NCI-H526 (cell line): ENCODE results near the gene BCL7B.
"Not testable (repeated sequence)": the region's sequence is repeated elsewhere in the genome, so short reads cannot be mapped to it uniquely, and the experiment has no call there.

Experiments used
- DNase-seq, 2 experiments: peaks; one replicate each; lab custom pipeline; 2025; lab: John Stamatoyannopoulos, UW

BCL7B gene

DNA sequence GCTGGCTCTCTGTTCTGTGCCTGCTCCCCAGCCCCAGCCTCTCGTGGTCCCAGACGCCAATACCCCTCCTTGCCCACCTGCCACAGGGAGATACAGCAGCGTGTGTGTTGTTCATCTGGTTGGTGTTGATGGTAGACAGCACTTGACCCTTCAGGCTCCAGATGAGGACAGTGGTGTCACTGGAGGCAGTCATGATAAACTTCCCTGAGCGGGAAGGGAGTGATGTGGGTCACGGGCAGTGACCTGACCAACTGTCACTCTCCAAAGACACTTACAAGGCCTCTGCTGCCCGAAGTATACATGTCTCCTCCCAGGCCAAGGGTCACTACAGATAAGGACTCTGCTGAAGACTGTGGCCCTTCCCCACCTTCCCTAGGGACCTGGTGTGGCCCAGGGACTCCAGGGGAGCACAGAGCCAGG is 15.3 kb upstream of the BCL7B start:
- no peak for DNase-seq

DNA sequence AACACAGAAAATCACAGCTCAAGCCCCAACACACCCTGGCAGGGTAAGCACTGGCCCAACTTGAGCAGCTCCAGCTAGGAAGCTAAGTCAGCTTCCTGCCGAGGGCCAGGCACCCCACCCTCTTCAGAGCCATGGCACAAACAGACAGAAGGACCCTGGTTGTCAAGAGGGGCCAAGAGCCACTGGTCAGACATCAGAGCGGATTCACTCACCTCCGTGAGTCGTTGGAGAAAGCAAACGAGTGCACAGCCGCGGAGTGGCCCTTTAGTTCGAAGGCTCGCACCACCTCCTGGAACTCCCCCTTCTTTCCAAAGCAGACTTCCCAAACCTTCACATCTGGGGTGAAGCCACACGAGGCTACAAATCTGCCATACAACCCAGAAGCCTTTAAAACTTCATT is 13.5 kb upstream of the BCL7B start:
- DNase-seq, result no peak

- no peak for DNase-seq
Measured at GRCh38 chr7:73570521-73570920, 13.0 kb upstream of the BCL7B start.

DNA sequence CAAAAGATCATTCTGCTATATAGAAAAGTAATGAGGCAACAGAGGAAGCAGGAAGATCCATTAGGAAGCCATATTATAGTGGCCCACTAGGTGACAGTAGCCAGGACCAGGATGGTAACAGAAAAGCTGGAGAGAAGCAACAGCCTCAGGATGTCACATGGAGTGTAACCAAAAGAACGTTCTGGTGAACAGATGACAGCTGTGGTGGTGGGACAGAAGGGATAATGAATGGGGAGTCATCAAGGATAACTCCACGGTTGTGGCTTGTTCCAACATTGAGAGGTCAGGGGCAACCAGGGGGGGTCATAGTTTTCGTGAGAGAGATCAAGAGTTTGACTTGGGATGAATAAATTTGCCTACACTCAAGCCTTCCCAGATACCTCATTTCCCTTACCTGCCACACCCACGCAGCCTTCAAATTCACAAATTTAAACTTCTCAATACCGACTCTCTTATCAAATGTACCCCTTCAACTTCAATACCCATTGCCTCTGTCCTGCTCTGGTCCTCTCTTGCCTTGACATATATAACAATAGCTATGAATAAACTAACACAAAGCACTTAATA is 11.6 kb upstream of the BCL7B start:
- DNase-seq, result no peak

DNA sequence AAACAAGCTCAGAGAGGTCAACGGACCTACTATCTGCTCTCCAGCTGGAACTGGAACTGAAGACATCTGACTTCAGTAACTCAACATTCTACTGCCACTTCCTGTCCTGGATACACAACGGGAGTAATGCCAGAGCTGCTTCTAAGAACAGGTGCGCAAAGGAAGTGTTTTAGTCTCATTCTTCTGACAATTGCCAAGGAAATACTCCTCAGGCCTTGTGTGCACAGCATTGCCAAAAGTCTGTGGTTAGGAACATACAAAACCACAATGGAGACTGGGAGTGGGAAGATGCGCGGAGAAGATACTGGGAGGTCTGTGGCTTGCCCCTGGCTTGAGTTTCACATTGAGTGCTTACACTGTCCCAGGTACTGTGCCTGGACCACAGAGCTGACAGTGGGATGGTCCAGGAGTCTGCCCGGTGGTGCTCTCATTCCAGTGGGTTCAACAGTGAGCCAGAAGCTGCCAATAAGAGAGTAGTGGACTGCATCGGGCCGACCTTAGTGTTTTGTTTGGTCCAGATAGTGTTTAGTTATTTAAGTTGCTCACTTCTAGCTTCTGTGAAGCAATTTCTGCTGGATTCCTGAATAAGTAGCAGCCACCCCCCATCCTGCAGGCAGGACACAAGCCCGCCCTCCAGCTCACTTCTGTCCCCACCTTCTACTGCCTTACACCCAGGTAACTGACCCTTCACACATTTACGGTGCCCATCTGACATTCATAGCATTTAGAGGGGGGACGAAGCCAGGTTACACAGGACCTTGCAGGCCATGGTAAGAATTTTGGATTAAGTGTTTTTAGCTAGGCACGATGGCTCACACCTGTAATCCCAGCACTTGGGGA is 10.6 kb upstream of the BCL7B start:
- DNase-seq, result no peak

DNA sequence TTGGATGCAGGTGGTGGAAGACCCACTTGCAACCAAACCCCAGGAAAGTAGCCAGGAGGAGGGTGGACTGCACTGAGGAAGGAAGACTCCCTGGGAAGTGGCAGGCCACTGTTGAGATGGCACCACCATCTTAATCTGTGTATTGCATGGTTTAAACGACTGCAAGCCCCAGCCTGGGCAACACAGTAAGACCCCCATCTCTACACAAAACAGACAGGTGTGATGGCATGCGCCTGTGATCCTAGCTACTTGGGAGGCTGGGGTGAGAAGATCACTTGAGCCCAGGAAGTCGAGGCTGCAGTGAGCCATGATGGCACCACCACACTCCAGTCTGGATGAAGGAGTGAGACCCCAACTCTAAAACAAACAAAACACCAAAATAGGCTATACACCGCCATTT is 9.7 kb upstream of the BCL7B start:
- no peak for DNase-seq

- DNase-seq, result not testable (repeated sequence)
Measured at GRCh38 chr7:73566431-73566830, 8.9 kb upstream of the BCL7B start.

DNA sequence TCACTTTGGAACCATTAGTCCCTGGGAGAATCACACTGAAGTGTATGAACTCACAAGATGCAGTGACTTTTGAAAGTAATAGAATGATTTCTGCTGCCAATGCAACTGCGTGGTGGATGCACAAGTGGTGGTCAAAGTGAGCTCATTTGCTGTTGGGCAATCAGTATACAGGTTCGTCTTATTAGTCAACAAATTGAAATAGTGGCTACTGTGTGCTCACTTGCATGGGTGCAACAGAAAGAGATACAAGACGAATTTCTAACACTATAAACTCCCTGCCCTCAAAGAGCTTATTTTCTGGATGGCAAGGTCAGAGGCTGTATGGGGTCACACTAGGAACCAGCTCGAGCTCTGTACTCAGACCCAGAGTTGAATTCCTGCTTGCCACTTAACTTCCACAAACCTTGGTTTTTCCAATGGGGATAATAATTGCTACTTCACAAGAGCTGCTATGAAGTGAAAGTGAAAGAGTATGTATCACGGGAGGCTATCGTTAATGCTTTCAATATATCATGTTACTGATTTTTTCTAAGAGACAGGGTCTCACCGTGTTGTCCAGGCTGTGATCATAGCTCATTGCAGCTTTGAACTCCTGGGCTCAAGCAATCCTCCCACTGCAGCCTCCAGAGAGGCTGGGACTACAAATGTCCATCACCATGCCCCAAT is 8.3 kb upstream of the BCL7B start:
- DNase-seq, result no peak

GRCh38 chr7:73560109-73560835 is 2.8 kb upstream of the BCL7B start:
- no peak for DNase-seq

- peak; percentile 72 to 96 for DNase-seq
Measured at GRCh38 chr7:73557108-73557396, 438 bp downstream of the BCL7B start.

DNA sequence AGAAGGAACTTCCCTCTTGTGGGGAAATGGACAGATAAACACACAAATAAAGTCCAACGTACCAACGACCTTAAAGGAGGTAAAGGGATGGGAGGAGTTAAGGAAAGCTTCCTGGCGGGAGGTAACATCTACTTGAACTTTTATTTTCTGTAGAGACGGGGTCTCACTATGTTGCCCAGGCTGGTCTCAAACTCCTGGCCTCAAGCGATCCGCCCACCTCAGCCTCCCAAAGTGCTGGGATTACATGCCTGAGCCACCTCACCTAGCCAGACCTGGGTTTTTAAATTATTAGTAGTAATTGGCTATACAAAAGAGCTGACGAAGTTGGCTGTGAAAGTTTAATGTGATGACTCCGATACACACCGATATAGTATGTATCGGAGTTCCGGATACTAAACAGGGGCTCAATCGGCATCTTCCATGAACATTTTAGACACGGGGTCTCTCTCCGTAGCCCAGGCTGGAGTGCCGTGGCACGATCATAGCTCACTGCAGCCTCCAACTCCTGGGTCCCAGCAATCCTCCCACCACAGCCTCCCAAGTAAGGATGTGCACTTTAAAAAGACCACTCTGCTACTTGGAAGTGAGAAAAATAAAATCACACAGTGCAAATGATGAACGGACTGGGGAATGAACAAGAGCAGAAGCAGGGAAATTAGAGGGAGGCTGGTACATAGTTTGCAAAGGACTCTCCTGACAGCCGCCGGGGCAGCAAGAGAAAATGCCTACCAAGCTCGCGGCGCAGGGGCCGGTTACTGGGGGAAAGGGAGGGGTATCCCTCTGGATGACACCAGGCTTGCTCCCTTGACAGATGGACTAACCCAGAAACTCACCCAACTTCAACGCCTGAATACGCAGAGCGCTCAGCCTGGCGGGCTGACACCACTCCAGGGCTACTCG is 1.0 kb downstream of the BCL7B start:
- DNase-seq, result no peak

- no peak for DNase-seq
Measured at GRCh38 chr7:73555411-73555982, 2.0 kb downstream of the BCL7B start.

DNA sequence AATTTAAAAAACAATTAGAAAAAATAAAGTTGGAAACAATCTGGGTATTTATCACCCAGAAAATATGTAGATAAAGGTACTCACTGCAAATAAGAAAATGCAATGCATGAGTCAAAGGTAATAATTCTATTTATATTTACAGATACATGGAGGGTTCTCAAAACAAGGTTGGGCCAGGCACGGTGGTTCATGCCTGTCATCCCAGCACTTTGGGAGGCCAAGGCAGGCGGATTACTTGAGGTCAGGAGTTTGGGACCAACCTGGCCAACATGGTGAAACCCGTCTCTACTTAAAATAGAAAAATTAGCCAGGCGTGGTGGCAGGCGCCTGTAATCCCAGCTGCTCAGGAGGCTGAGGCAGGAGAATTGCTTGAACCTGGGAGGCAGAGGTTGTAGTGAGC is 7.4 kb downstream of the BCL7B start:
- not testable (repeated sequence) for DNase-seq

- DNase-seq, result no peak
Measured at GRCh38 chr7:73549176-73549575, 8.3 kb downstream of the BCL7B start.

DNA sequence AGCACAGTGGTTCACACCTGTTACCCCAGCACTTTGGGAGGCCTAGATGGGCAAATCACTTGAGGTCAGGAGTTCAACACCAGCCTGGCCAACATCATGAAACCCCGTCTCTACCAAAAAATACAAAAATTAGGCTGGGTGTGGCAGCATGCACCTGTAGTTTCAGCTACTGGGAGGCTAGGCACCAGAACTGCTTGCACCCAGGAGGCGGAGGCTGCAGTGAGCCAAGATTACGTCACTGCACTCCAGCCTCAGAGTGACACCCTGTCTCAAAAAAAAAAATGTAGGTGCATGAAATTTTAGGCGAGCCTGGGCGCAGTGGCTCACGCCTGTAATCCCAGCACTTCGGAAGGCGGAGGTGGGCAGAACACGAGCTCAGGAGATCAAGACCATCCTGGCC is 9.6 kb downstream of the BCL7B start:
- DNase-seq, result no peak

GRCh38 chr7:73544678-73545077 is 12.8 kb downstream of the BCL7B start:
- no peak for DNase-seq

DNA sequence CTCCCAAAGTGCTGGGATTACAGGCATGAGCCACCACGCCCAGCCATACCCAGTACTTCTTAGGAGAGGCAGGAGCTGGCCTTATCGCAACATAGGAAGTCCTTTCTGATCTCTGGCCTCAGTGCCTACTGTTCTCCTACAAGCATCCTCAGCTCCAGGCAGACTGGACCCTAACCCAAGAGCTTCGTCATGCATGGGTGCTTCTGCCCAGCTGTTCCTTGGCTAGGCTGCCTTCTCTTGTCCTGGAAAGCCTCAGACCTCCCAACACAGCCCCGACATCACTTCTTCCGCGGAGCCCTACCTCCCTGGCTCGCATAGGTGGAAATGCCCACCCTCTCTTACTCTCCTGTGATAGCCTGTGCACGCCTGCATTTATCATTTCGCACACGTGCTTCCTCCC is 15.8 kb downstream of the BCL7B start:
- DNase-seq, result no peak

DNA sequence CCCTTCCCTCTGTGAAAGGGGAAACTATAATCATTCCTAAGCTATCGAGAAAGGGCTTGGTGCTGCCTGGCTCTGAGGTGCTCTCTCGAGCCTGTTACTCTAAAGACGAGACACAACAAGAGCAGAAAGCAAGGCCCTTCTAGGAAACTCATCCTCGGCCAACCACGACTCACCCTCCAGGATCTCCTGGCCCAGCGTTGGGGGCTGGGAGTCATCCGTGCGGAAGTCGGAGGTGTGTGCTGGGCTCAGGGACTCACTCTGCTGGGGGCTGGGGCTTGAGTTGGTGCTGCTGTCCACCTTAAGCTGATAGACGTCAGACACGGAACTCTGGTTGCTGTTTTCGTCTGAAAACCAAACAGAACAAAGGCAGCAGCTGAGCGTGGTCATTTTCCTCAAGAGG is 17.8 kb downstream of the BCL7B start:
- DNase-seq, result no peak

GRCh38 chr7:73538510-73538909 is 19.0 kb downstream of the BCL7B start:
- not testable (repeated sequence) for DNase-seq

DNA sequence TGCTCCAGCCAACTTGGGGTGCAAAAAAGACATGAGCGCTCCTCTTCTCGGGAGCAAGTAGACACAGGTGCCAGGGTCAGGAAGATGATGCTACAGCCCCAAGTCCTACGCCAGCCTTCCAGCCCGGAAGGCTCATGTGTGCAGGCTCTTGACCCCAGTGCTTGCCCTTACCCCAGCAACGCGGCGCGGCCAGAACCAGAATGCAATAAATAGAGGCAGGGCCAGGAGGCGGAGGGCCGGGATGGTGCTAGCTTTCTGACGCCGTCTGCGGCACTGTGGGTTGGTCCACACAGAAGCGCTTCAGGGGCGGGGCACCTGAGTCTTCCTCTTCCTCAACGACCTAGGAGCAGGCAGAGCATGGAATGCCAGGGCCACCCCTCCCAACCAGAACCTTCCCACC is 20.4 kb downstream of the BCL7B start:
- DNase-seq, result no peak

DNA sequence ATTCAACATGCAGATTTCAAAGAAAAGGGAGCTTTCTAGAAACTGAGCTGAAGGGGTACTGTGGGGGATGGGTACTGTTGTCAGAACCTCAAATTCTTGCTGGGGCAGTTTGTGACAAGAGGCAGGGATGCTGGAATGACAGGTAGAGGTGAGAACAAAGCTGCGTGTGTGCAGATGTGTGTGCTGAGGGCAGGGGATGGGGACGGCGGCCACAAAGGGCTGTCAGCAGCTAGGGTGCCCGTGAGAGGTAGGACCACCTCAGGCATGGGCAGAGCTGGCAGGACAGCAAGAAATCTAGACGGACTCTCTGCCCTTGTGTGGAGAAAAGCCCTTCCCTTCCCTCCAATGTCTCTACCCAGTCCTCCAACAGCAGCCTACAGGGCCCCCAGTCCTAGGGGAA is 21.0 kb downstream of the BCL7B start:
- DNase-seq, result no peak
